HUDEP-2 (cell line): ENCODE results near the gene KIRREL3.

ENCODE experiments used
- DNase-seq, 76 experiments: peaks; one replicate each; lab custom pipeline; 2025; ENCODE audit not compliant: unreplicated experiment in 76 of 76; lab: John Stamatoyannopoulos, UW

Gene KIRREL3

GRCh38 chr11:127000291-127000968 lies at the start of gene KIRREL3:
KIRREL3 (minus strand) TSS chr11:127000770.
- DNase-seq = no peak

GRCh38 chr11:127050186-127050585 lies 49.6 kb upstream of the KIRREL3 start:
- DNase-seq = no peak

GRCh38 chr11:127049486-127049885 lies 48.9 kb upstream of the KIRREL3 start:
- DNase-seq = no peak

- no peak for DNase-seq
Observed at GRCh38 chr11:127044535-127044934, 44.0 kb upstream of the KIRREL3 start.

GRCh38 chr11:127042445-127042844 lies 41.9 kb upstream of the KIRREL3 start:
- no peak for DNase-seq

GRCh38 chr11:127039591-127039990 lies 39.0 kb upstream of the KIRREL3 start:
- no peak for DNase-seq

GRCh38 chr11:127037596-127037995 lies 37.0 kb upstream of the KIRREL3 start:
- DNase-seq = no peak

GRCh38 chr11:127037001-127037400 lies 36.4 kb upstream of the KIRREL3 start:
- no peak for DNase-seq

- no peak for DNase-seq
Observed at GRCh38 chr11:127035824-127036223, 35.3 kb upstream of the KIRREL3 start.

- no peak for DNase-seq
Observed at GRCh38 chr11:127034973-127035372, 34.4 kb upstream of the KIRREL3 start.

GRCh38 chr11:127028648-127029047 lies 28.1 kb upstream of the KIRREL3 start:
- DNase-seq = no peak

- no peak for DNase-seq
Observed at GRCh38 chr11:127027789-127028188, 27.2 kb upstream of the KIRREL3 start.

- DNase-seq = no peak
Observed at GRCh38 chr11:127027000-127027399, 26.4 kb upstream of the KIRREL3 start.

GRCh38 chr11:127023991-127024390 lies 23.4 kb upstream of the KIRREL3 start:
- no peak for DNase-seq

- no peak for DNase-seq
Observed at GRCh38 chr11:127018683-127019279, 18.2 kb upstream of the KIRREL3 start.

- no peak for DNase-seq
Observed at GRCh38 chr11:127017482-127017881, 16.9 kb upstream of the KIRREL3 start.

GRCh38 chr11:127013550-127013949 lies 13.0 kb upstream of the KIRREL3 start:
- DNase-seq = no peak

- no peak for DNase-seq
Observed at GRCh38 chr11:127006311-127006710, 5.7 kb upstream of the KIRREL3 start.

GRCh38 chr11:127003260-127003981 lies 2.9 kb upstream of the KIRREL3 start:
- no peak for DNase-seq

- no peak for DNase-seq
Observed at GRCh38 chr11:127002669-127003259, 2.2 kb upstream of the KIRREL3 start.

GRCh38 chr11:127000981-127001380 lies 411 bp upstream of the KIRREL3 start:
- DNase-seq = no peak

GRCh38 chr11:126999366-126999765 lies 1.2 kb downstream of the KIRREL3 start:
- no peak for DNase-seq
